RCC 7860 (cell line): Measurements from ENCODE around the gene ITGAE.
"Not testable (repeated sequence)": the region's sequence is repeated elsewhere in the genome, so short reads cannot be mapped to it uniquely, and the experiment has no call there.

ENCODE experiments used
- DNase-seq: peaks from one replicate; pipeline ENCODE4 v3.0.0-alpha.2; 2015; ENCODE audit warnings: low spot score
- FAIRE-seq: peaks from 2 replicates; lab custom pipeline; 2012; peaks lifted over from hg19 to GRCh38; lab: Jason Lieb, UNC

The ITGAE gene, protein sequence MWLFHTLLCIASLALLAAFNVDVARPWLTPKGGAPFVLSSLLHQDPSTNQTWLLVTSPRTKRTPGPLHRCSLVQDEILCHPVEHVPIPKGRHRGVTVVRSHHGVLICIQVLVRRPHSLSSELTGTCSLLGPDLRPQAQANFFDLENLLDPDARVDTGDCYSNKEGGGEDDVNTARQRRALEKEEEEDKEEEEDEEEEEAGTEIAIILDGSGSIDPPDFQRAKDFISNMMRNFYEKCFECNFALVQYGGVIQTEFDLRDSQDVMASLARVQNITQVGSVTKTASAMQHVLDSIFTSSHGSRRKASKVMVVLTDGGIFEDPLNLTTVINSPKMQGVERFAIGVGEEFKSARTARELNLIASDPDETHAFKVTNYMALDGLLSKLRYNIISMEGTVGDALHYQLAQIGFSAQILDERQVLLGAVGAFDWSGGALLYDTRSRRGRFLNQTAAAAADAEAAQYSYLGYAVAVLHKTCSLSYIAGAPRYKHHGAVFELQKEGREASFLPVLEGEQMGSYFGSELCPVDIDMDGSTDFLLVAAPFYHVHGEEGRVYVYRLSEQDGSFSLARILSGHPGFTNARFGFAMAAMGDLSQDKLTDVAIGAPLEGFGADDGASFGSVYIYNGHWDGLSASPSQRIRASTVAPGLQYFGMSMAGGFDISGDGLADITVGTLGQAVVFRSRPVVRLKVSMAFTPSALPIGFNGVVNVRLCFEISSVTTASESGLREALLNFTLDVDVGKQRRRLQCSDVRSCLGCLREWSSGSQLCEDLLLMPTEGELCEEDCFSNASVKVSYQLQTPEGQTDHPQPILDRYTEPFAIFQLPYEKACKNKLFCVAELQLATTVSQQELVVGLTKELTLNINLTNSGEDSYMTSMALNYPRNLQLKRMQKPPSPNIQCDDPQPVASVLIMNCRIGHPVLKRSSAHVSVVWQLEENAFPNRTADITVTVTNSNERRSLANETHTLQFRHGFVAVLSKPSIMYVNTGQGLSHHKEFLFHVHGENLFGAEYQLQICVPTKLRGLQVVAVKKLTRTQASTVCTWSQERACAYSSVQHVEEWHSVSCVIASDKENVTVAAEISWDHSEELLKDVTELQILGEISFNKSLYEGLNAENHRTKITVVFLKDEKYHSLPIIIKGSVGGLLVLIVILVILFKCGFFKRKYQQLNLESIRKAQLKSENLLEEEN

DNA sequence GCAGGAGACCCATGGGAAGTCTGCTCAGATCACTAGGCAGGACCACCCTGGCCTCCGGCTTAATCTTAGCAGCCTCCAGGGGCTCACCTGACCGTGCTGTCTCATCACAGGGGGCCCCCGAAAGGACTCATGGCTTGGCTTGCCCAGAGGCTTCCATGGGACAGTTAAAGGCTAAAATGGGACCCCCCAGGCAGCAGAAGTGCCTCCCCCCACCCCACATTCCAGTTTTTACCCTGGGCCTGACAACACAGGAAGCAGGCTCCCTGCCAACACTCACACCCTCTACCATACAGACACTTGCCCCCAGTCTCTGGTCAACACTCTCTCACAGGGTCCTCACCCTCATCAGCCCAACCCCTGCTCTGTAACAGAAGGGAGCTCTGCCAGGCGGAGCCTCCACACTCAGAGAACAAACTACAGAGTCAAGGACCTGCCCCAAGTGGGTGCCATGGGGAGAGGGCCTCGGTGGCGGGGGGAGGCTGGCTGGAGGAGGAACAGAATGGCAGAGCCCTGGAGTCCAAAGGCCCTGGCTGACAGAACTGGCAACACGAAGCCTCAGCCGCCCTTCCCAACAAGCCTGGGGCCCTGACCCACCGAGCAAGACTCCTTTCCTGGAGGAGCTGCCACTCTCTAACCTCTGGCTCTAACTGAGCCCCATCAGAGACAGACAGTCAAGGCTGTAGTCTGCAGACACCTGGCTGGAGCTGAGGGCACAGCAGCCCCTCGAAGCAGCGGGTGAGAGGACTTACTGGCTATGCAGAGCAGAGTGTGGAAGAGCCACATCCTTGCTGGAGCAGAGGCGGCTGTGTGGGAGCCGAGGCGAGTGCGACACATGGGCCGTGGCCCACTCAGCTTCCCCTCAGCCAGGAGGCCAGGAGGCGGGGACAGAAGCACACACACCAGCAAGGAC is at the start of gene ITGAE:
Gene ITGAE, minus strand, starts transcription at position 827 of the 910 bp plus-strand sequence. Its CDS starts 44 bp downstream, at position 783.
- FAIRE-seq: no peak
- no peak for DNase-seq

DNA sequence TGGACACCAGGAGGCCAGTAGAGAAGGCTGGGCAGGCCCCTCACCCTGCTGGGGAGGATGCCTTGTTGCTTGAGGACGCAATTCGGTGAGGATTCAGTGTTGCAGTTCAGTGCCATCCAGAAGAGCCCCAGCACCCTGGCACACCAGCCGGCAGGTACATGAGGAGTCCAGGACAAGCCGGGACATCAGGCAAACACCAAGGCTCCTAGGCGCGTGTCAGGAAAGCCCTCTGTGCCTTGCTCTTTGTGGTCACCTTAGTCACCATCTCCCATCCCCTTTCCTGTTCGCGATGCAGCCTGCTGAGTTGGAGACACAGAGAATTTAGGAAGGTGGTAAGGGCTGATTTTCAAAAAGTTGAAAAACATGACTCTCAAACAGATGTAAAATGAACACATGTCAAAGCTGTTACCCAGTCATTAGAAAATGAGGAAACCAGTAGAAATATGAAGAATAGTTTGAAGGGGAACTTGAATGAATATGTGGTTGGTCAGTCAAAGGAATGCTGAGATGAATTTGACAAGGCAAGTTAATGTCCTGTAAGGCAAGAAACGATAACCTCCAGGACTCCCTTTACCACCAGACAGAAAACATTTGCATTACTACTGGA is 47.3 kb upstream of the ITGAE start:
- FAIRE-seq (peak; percentile 38), DNase-seq (peak; percentile 25)

DNA sequence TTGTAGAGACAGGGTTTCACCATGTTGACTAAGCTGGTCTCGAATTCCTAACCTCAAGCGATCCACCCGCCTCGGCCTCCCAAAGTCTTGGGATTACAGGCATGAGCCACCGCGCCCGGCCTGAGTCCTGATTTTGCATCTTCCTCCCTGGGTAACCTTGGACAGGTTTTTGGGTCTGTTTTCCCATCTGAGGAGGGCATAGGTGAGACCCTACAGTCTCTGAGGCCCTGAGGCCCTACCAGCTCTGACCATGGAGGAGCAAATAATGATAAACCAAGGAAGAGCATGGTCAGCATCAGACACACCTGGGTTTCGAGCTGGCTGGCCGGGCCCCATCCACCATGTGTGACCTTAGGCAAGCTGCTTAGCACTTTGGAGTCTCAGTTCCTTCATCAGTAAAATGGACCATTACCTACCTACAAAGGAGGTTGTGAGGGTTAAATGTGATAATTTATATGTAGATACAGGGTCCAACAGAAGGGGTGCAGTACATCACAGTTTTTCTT is 46.2 kb upstream of the ITGAE start:
- no peak for DNase-seq
- no peak for FAIRE-seq

DNA sequence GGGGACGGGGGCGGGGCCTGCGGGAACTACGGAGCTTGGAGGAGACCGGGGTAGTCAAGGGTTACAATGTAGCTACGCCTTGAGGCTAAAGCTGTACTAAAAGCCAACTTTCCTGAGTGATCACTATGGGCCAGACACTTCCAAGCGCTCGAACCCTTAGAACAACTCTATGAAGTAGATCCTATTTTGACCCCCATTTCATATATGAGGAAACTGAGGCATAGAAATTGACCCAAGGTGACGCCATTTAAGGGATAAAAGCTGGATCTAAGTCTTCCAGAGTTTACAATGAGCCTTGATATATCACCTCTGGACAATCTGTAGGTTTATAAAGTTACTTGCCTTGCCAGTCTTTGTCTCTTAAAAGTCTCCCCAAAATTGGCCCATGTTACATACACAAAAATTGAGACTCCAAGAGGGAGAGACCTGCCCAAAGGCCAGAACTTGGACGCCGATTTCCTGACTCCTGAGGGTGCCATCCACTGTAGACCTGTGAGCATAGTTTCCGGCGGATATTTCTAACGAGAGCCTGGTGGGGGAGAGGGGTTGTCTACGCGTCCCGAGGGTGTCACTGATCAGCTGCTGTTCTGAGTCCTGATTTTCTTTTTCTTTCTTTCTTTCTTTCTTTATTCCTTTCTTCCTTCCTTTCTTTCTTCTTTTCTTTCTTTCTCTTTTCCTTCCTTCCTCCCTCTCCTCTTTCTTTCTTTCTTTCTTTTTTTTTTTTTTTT is 45.6 kb upstream of the ITGAE start:
- DNase-seq (no peak), FAIRE-seq (peak; percentile 25)

DNA sequence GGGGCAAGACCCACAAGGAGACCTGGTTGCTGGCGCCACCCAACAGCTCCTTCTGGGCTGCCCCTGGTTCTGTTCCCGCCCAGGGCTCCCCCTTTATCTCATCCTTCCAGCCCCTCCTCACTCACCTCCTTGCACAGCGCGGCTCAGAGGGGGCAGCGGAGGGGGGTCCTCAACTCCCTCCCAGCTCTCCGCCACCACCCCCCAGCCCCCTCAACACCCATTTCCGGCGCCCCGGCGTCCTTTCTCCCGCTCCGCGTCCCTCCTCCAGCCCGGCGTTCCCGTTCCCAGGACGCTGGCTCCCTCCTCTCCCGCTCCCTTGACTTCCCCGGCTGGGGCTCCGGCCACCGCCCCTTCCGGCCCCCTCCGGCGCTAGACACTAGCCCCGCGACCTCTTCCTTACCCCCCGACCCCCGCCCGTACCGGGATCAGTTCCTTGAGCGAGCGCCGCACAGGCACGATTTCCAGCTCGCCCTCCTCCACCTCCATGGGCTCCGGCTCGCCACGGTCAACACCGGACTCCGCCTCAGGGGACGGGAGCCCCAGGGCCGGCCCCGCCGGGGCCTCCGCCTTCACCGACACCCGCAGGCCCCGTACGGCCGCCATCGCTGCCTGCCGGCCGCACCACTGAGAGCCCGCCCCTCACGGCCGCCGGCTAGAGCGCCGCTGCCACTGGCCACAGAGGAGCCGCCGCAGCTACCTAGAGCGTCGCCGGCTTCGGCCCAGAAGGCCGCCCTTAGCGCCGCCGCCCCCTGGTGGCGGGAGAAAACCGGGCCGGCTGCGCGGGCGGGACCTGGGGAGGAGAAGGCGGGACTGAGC is 44.8 kb upstream of the ITGAE start, which contains the start of gene NCBP3:
Gene NCBP3, minus strand, starts transcription at position 626 of the 816 bp plus-strand sequence. Its CDS starts 23 bp downstream, at position 603.
- peak; percentile 69 for DNase-seq
- FAIRE-seq: no peak

DNA sequence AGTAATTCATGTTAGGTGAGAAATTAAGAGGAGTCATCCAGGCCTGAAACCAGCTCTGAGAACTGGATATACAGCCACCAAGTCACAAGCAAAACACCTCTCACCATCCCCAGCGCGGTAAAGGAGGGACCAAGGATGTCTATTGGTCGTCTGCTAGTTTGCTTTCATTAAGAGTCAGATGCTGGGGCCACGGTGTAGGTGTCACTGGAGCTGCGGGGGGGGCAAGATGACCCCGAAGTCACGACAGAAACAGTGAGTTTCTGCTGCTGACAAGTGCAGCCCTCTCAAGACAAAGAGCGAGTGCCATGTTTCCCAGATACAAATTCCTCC is 44.3 kb upstream of the ITGAE start:
- DNase-seq (peak; percentile 6), FAIRE-seq (no peak)

DNA sequence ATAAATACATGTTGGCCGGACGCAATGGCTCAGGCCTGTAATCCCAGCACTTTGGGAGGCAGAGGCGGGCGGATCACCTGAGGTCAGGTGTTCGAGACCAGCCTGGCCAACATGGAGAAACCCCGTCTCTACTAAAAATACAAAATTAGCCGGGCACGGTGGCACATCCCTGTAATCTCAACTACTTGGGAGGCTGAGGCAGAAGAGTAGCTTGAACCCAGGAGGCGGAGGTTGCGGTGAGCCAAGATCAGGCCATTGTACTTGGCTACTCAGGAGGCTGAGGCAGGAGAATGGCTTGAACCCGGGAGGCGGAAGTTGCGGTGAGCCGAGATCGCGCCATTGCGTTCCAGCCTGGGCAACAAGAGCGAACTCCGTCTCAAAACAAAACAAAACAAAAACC is 43.6 kb upstream of the ITGAE start:
- FAIRE-seq, DNase-seq: not testable (repeated sequence)

DNA sequence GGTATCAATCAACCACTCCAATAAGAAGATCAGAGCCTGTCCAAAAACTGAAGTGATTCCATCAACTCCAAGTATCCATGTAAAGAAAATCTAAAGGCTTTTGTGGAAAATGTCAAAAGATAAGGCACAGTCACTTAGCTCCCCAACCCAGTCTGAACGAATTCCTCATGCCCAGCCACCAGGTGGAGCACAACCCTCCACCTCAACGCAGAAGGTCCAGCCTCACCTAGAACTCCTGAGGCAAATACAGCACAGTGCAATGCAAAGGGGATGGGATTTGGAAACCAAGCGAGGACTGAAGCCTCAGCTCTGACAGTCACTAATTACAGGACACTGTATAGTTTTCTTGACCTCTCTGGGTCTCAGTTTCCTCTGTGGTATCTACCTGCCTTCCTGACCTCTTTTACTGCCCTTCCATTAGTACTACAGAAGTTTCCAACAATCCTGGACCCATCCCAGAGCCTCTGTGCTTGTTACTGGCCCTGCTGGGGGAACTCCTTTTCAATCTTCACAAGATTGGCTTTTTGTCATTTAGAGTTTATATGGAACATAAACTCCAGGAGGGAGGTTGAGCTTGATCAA is 43.0 kb upstream of the ITGAE start:
- DNase-seq: peak; percentile 35
- FAIRE-seq: peak; percentile 7

DNA sequence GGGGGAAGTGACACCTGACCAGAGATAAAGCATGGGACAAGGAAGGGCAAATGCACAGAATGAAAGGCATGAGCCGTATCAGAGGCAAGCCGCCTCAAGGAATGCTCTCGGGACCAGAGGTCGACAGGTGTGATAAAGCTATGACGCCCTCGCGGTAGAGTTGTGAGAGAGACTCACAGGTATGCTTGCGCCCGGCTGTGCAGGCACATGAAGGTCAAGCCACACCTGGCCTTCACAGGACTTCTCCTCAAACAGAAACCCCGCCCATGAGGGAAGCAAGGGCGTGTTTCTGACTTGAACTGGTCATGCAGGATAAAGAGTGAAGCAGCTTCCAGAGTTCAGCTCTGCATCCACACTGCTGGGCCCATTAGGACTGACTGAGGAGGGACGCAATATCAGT is 37.2 kb upstream of the ITGAE start:
- no peak for DNase-seq
- FAIRE-seq: no peak

DNA sequence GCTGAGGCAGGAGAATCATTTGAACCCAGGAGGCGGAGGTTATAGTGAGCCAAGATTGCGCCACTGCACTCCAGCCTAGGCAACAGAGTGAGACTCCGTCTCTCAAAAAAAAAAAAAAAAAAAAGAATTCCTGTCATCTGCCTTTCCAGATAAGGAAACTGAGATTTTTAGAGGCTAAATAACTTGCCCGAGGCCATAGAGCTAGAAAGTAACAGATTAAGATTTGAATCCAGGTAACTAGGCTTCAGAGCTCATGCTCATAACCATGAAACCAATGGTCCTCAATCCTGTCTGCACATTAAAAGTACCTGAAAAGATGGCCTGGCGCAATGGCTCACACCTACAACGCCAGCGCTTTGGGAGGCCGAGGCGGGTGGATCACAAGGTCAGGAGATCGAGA is 35.6 kb upstream of the ITGAE start:
- DNase-seq (no peak), FAIRE-seq (no peak)

DNA sequence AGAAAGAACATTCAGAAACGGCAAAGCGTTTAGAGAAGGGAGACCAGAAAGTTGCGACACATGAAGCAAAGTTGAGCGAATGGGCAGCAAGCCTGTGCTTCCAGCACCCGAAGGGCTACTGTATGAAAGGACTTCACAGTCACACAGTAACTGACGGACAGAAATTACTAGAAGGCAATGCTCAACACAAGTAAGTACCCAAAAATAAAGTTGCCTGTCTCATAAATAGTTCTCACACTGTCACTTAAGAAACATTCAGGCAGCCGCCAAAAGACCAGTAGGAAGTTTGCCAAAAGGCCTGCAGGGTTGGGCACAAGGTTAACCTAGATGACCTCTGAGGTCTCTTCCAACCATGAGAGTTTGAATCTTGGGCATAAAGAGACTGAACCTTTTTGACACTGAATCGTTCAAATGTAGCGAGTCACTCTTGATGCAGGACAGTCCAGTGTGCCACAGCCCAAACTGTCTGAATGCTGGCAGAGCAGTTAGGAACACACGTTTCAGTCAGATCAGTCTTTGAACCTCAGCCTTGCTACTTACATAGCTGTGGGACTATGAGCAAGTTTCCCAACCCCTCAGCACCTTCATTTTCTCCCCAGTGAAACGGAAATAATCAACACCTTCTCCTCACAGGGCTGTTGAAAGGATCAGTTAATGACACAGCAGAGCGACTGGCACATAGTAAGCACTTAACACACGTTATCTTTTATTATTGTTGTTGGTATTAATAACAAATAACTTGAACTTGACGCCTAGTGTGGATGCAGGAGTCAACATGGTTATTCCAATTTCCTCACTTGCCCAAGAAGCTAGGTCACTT is 34.6 kb upstream of the ITGAE start:
- peak; percentile 77 for DNase-seq
- peak; percentile 95 for FAIRE-seq

DNA sequence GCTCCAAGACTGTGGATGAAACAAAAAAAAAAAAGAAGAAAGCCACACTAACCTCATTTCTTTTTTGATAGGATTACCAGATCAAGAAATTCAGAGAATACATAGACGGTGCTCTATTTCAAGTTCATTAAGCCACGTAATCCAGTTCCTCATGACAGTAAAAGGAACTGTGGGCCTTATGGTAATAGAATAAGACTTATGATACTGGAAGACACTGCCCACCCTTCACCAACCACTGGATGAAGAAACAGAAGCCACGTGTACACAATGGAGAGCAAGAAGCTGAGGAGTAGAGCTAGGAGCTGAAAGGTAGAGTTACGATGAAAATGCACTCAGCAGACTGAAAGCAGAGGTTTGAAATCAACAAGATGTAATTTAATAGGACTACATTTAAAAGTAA is 33.8 kb upstream of the ITGAE start:
- DNase-seq (no peak), FAIRE-seq (no peak)

DNA sequence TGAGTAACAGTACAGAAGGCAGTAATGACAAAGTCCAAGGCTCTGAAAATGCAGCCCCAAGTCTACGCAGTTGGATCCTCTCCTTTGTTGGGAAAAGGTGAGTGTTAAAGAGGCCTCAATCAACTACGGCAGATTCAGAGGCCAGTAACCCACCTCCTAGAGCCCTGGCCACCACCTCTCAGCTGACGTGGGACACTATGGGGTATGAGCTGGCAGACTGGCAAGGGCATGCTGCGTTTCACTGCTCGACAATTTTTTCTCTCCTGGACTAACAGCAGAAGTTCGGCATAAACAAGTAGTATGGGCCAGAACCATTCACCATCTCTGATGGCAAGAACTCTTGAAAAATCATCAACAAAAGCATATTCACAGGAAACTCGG is 27.9 kb upstream of the ITGAE start:
- FAIRE-seq (no peak), DNase-seq (no peak)

DNA sequence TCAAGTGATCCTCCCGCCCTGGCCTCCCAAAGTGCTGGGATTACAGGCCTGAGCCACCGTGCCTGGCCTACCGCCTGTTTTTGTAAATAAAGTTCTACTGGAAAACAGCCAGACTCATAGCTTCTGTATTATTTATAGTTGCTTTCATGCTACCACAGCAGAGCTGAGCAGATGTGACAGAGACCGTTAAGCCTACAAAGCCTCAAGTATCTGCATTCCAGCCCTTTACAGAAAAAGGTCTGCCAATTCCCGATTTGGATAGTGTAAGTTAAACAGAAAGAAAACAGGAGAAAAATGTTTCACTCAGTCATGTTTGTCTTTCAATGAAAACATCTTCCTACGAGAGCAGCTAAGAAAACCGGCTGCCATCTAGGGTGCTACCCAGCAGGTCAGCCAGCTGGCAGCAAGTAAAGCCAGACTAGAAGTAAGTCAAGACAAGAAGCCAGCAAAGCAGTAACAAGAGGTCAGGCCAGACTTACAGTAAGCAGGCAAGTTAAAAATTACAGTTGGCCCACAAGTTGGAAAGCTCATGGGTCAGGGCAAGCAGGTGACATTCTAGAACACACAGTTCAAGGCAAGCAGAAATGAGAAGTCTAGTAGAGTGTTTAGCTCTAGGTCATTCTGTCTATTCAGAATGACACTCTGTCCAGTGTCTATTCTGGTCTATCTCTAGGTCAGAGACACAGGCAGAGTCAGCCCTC is 27.3 kb upstream of the ITGAE start:
- DNase-seq (no peak), FAIRE-seq (no peak)

DNA sequence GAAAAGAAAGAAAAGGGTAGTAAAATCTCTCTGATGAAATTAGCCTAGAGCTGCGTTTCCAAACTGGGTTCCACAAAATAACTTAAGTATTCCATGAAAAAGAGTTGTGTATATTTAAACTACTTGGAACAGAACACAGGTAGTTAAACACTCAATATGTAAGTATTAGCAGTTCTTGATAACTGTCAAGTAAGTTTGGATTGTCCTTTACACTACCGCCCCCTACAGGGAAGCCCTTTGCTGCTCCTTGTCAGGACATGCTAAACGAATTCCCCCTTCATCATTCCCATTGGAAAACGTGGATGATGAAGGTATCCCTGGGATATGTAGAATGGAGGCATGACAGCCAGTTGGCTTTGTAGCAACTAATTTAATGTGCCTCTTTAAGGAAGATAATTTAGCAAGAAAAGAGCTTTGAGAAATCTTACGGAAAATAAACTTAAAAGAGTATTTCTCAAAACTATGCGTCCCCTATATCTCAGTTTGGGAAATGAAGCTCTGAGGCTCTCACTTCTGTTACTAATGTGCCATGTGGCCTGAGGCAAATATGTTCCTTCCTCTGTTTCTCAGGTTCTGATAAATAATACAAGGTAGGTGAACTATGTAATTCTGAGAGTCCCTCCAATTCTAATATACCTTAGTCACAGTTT is 26.3 kb upstream of the ITGAE start:
- peak; percentile 50 for DNase-seq
- peak; percentile 46 for FAIRE-seq

DNA sequence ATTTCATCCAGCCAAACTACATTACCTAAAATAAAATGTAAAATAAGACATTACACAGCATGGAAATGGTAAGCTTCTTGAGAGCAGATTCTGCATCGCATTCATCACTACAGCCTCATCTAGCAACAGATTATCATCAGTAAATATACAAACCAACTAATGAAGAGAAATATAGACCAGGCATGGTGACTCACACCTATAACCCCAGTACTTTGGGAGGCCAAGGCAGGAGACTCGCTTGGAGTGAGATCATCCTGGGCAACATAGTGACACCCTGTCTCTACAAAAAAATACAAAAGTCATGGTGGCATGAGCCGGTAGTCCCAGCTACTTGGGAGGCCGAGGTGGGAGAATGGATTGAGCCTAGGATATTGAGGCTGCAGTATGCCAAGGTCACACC is 25.2 kb upstream of the ITGAE start:
- DNase-seq (peak; percentile 55), FAIRE-seq (no peak)
